Measurements from ENCODE around the gene OR10A3.

Gene OR10A3

DNA sequence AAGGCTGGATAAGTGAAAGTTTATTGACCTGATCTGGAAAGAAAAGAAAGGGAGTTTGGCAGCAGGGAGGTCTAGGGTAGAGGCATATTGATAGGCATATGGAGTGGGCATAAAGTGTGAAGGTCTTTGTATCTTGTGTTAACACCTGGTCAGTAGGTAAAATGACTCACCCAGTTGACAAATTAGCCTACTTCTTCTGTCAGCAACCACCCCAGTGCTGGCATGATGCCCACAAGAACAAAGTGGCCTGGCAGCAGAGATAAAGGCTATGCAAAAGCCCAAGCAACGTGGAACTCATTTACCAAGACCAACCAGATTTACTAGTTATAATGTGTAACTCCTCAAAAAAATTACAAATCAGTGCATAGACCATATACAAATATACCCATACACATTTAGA lies 4.9 kb downstream of the OR10A3 start:
- FAIRE-seq, result no peak

- FAIRE-seq, result no peak
These were observed 10.3 kb downstream of the OR10A3 start, which contains the start of gene OR10A6 for GRCh38 chr11:7931168-7931567. TSS of gene OR10A6 (minus strand) at chr11:7931268. CDS start at chr11:7928662, 2,606 bp downstream.

GRCh38 chr11:7927635-7928034 lies 13.9 kb downstream of the OR10A3 start:
- FAIRE-seq, result no peak

DNA sequence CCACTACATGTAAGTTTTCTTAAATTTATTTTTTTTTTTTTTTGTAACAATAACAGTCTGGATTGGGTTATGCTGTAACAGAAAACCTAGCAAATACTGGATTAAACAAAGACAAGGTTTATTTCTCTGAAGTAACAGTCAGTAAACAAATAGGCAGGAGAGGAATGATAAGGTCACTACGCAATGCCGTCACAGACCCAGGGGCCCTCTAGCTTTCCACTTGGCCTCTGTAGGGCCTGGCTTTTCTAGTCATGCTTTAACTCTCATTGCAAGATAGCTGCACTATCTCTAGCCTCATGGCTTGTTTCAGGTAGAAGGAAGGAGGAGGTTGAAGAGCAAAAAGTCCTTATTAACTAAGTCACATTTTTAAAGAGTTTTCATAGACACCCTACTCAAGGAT lies 17.0 kb downstream of the OR10A3 start:
- FAIRE-seq, result no peak

- FAIRE-seq, result no peak
These were observed 23.4 kb downstream of the OR10A3 start for GRCh38 chr11:7918141-7918540.

DNA sequence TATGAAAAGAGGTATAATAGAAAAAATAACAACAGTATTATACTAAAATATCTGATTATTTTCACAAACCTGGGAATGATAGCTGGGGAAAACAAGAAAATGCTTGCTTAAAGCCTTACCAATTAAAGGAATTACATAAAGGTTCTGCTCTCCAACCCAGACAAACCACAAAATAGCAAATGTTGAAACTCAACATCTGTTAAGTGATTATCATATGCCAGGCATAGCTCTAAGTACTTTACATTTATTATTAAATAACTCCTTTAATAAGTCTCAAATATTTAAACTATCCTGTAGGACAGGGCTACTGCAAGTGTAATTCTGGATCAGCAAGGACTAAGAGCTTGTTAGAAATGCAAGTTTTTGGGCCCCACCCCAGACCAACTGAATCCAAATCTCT lies 30.5 kb downstream of the OR10A3 start:
- FAIRE-seq, result no peak

- FAIRE-seq, result no peak
These were observed 31.2 kb downstream of the OR10A3 start for GRCh38 chr11:7910286-7910788.

DNA sequence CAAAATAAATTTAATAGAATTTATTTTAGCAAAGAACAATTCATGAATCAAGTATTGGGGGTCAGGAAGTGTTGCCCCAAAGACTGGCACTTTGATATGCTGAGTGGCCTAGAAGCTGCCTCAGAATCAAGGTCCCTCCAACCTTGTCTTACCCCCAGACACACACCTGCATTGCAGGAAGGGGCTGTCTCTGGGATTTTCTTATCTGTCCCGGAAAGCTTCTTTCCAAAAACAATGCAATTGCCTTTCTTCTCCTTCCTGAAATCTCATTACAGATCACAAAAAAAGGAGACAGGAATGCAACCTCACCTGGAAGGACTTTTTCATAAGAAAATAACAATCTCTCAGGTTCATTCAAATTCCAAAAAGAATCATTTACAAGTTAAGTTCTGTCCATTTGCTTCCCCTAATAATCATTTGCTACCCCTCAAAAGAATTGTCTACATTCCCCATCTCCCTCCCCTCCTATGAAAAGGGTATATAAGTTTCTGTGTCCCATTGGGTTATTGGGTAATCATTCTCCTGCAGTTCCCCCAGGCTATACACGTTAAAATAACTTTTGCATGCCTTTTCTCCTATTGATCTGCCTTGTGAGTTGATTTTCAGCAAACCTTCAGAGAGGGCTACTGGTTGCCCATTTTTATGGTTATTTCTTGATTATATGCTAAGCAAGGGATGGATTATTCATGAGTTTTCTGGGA lies 31.8 kb downstream of the OR10A3 start:
- FAIRE-seq, result no peak

GRCh38 chr11:7907121-7907520 lies 34.4 kb downstream of the OR10A3 start:
- FAIRE-seq, result no peak

DNA sequence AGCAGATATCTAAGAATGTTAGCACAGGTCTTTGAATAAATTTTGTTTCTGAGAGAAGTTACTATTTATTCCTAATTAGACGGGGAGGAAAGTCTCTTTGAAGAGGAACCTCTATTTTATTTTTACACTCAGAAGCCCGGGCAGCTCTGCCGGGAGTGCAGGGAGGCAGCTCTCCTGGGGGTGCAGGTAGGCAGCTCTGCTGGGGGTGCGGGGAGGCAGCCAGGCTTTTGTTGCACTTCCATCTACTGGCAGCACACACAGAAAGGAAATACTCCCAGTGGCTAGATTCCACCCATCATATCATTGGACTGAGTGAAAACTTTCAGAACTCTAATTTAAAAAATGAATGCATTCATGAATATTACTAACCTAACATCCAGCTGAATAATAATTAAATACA lies 35.0 kb downstream of the OR10A3 start:
- FAIRE-seq, result no peak

DNA sequence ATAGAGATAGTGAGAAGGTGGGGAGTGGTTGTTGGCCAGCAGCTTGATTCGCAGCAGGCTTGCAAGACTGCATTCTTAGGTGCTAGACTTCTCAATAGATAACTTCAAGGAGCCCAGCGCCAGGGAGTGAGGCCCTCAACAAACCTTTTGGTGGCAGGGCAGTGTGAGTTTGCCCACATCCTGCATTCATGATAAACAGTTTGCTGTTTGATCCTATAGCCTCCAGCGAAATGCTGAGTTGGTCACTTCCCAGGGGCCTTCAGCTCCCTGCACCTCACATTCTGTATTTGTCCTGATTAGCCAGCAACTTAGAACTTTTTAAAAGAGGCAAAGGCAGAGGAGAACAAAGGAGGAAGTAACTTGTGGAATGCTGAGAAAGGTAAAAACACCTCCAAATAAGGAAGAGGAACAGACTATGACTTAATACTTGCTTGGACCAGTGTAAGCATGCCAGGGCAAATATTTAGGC lies 35.5 kb downstream of the OR10A3 start:
- no peak for FAIRE-seq

- FAIRE-seq, result no peak
These were observed 36.0 kb downstream of the OR10A3 start for GRCh38 chr11:7905549-7905948.

GRCh38 chr11:7904917-7905316 lies 36.6 kb downstream of the OR10A3 start:
- no peak for FAIRE-seq

DNA sequence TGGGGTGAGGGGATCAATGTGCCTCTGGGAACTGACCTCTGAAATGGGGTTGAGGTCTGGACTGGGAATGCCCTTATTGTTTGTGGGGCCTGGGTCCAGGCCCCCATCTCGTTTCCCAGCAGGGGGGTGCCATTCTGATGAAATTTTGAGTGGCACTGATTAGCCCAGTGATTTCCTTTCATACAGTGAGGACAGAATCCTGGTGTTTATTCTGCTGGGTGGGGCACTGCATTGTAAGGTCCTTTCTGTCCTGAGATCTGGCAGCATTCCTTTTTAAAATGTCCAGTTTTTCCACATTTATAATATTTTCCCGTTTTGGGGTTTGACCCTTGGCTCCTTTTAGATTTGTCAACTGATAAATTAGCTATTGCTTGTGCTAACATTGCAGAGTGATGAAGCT lies 37.6 kb downstream of the OR10A3 start:
- no peak for FAIRE-seq

DNA sequence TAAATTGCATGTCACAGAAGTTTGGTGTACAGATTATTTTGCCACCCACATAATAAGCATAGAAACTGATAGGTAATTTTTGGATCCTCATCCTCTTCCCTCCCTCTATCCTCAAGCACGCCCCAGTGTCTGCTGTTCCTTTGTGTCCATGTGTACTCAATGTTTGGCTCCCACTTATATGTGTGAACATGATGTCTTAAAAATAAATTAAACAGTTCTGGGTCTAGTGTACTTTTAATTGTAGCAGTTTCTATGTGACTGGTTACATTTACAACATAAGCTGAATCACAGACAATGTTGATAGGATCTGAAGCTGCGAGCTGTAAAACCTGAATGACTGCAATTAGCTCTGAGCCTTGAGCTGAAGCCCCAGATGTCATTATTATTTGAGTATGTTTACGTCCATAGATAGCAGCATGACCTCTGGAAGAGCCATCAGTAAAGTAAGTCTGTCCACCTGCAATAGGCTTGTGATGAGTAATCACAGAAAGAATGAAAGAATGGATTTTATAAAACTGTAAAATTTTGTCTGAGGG lies 40.1 kb downstream of the OR10A3 start:
- no peak for FAIRE-seq

- FAIRE-seq, result no peak
These were observed 40.8 kb downstream of the OR10A3 start for GRCh38 chr11:7900686-7901085.

- FAIRE-seq, result no peak
These were observed 42.1 kb downstream of the OR10A3 start for GRCh38 chr11:7899418-7899817.

DNA sequence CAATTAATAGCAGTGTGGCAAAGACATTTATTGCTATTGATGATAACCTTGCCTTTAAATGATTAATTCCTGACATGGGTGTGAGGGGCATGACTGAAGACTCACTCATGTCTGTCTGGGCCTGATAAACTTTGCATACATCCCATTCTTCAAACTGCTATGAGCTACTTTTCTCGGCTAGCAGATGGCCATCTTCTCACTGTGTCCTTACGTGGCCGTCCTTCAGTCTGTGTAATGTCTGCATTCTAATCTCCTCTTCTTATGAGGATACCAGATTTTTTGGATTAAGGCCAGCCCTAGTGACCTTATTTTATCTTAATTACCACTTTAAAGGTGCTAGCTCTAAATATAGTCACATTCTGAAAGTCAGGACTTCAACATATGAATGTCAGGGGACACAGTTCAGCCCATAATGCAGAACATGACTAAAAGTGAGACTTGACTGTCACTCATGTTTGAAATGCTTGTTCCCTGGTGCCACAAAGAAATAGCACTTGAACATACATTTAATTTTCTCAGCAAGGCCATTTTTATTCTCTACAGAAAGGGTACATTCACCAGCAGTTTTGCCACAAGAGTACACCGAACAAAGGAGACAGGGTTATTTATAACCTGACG lies 42.7 kb downstream of the OR10A3 start:
- no peak for FAIRE-seq

DNA sequence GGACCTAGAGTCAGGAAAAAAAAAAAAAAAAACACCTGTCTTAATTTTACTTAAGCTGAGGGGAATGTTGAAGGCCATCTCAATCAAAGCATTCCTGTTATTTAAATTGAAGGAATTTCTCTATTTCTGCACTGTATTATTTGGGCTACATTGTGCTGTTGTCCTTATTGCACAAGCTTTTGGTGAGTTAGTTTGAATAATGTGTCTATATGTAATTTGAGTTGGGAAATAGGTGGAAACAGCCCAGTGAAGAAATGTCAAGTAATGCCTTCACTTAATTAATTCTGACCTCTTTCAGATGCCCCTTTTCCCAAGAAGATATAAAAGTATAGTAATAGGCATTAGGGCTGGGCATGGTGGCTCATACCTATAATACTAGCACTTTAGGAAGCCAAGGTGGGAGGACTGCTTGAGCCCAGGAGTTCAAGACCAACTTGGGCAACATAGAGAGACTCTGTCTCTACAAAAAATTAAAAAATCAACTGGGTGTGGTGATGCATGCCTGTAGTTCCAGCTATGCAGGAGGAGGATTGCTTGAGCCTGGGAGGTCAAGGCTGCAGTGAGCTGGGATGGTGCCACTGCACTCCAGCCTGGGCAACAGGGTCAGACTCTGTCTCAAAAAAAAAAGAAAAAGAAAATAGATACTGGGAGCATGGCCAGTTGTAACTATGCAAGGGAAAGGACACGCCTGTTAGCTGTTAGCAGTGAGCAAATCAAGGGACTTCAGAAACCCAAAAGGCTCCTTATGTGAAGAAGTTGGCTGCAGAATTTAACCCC lies 45.3 kb downstream of the OR10A3 start:
- FAIRE-seq, result no peak

GRCh38 chr11:7894251-7894650 lies 47.3 kb downstream of the OR10A3 start:
- no peak for FAIRE-seq

DNA sequence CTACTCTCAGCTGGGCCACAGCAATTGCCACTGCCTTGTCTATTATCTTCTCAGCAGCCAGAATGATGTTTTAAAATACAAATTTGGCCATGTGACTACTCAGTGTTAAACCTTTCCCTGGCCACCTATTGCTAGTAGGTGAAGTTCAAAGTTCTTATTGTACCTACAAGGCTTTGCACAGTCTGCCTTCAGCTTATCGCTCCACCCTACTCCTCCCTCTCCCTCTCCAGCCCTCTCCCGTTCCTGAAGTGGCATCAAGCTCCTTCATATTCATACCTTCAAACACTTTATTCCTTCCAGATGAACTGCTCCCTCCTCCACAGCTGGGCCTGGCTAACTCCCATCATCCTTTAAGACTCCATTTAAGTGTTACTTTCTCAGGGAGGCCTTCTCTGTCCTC lies 47.7 kb downstream of the OR10A3 start:
- FAIRE-seq, result no peak

DNA sequence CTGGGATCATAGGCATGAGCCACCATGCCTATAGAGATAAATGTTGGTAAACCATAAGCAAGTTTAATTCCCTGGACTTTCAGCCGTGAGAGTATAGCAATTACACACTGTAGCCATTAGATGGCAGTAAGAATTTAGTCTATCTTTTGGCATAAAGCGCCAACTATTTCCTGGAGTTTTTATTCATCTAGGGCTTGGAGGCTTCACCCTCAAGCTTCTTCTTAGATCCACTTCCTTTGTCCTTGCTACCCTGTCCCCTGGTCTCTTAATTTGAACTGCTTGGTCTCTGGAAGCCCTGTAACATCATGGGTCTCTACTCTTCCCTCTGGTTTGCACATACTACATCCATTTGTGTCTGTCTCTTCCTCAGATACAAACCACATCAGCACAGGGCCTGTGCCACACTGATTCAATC lies 48.7 kb downstream of the OR10A3 start:
- FAIRE-seq, result no peak

GRCh38 chr11:7892059-7892699 lies 49.3 kb downstream of the OR10A3 start:
- FAIRE-seq, result no peak
